ENCODE measurements around the gene GREB1L. TPM values are rescaled to one million over a fixed set of nuclear protein-coding genes. Genes with fewer than 3 reads are reported as not detected.

Gene GREB1L
- total and polyA plus RNA-seq, 2 donors (not counting 3 experiments of a cell fraction or from before 2014, with no cell fraction given), result 0.22 to 0.41 TPM

DNA sequence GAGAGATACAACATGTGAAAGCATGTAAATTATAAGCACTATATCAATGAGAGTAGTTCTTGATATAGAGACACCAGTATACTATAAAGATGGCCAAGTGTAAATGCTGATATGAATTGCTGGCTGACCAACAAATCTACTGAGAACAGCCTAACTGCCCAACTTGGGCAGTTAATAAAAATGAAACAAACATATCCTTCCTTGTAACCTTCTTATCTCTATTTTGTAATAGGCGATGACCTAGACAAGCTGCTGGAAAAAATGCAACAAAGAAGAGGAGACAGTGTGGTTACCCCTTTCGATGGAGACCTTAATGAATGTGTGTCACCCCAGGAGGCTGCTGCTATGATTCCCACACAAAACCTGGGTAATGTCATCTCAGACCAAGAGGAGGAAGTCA is 209.8 kb downstream of the GREB1L start:
- BruUV-seq (replicated peaks), result no TSS peak
- no peaks in the 10 kb centered on the region for H4K20me1 ChIP-seq (replicated peaks; ENCODE audit: control insufficient read depth, extremely low read depth, insufficient read depth, low read length)
- no peak for DNase-seq (ENCODE audit: low read depth, low spot score)
- no peak overlapping the region for H3K27ac ChIP-seq (ENCODE audit: insufficient read depth, low read depth, low read length)
- no peak for TF ChIP-seq EZH2 (IDR thresholded peaks at IDR 0.05; ENCODE audit: borderline replicate concordance, low read depth, low read length, severe bottlenecking)
- no peak for TF ChIP-seq MAX (IDR thresholded peaks at IDR 0.05; ENCODE audit: insufficient read depth, insufficient read length)
- no peak for TF ChIP-seq MYC (IDR thresholded peaks at IDR 0.05; ENCODE audit: low read depth, low read length)
- TF ChIP-seq FOS (IDR thresholded peaks at IDR 0.05; ENCODE audit: borderline replicate concordance, insufficient read depth, low read length), result no peak
- no peak for TF ChIP-seq POLR2A (IDR thresholded peaks at IDR 0.05; ENCODE audit: low read depth, low read length)
- TF ChIP-seq POLR2AphosphoS5 (IDR thresholded peaks at IDR 0.05; ENCODE audit: insufficient read depth, low read depth, low read length), result no peak
- TF ChIP-seq, protein P1, sequence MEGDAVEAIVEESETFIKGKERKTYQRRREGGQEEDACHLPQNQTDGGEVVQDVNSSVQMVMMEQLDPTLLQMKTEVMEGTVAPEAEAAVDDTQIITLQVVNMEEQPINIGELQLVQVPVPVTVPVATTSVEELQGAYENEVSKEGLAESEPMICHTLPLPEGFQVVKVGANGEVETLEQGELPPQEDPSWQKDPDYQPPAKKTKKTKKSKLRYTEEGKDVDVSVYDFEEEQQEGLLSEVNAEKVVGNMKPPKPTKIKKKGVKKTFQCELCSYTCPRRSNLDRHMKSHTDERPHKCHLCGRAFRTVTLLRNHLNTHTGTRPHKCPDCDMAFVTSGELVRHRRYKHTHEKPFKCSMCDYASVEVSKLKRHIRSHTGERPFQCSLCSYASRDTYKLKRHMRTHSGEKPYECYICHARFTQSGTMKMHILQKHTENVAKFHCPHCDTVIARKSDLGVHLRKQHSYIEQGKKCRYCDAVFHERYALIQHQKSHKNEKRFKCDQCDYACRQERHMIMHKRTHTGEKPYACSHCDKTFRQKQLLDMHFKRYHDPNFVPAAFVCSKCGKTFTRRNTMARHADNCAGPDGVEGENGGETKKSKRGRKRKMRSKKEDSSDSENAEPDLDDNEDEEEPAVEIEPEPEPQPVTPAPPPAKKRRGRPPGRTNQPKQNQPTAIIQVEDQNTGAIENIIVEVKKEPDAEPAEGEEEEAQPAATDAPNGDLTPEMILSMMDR (IDR thresholded peaks at IDR 0.05; ENCODE audit: extremely low read depth in 1 of 2, insufficient read depth in 1 of 2, low read depth in 1 of 2, low read length in 2 of 2), result no peak
- no peak for TF ChIP-seq JUN (IDR thresholded peaks at IDR 0.05; ENCODE audit: borderline replicate concordance, insufficient read depth, insufficient read length, low read depth)
- TF ChIP-seq GATA2 (IDR thresholded peaks at IDR 0.05; ENCODE audit: insufficient read depth, insufficient read length, low read depth, low read length), result no peak
- H3K36me3 ChIP-seq (ENCODE audit: control insufficient read depth in 2 of 2, extremely low read depth in 1 of 2, insufficient read depth in 2 of 2, low read length in 2 of 2), result no peaks in the 10 kb centered on the region
- no peak overlapping the region for H3K4me2 ChIP-seq (ENCODE audit: insufficient read depth, low read length)
- peaks cover 16% of the 10 kb centered on the region for H3K4me1 ChIP-seq (ENCODE audit: control insufficient read depth, extremely low read depth, insufficient read depth, low read length)
- POLR2A ChIA-PET, result no interaction called here
- H2AFZ ChIP-seq (ENCODE audit: low read depth, low read length), result no peak overlapping the region
- no peaks in the 10 kb centered on the region for H3K79me2 ChIP-seq (ENCODE audit: control insufficient read depth, insufficient read depth, low read length)
- FAIRE-seq, result no peak
- peaks cover 0 to 2% of the 10 kb centered on the region in 2 experiments for H3K27me3 ChIP-seq (ENCODE audit: control insufficient read depth in 2 of 2, insufficient read depth in 2 of 2, low read length in 2 of 2)
- no peaks in the 10 kb centered on the region for H3K9me1 ChIP-seq (replicated peaks; ENCODE audit: control insufficient read depth, extremely low read depth, insufficient read depth, low read length)
- CTCF ChIA-PET, result interaction anchor here (1.3 to 13.0 kb wide), 3 partner anchors 37 to 257 kb away, joined by 3 to 147 read pairs (median 3); no protein-coding TSS in a partner anchor
- intact Hi-C loops (cut with micrococcal nuclease) (no loop called here), dilution Hi-C loops (cut with MboI; ENCODE audit: extremely low pct_ligation_motif_present, low sequenced_read_pairs) (no loop called here)
- no peak overlapping the region for H3K9ac ChIP-seq (replicated peaks; ENCODE audit: extremely low read depth, insufficient read depth, low read length)
- no peak overlapping the region for H3K4me3 ChIP-seq (replicated peaks in 1 of 3; ENCODE audit: insufficient read depth in 1 of 3, low read depth in 1 of 3, low read length in 3 of 3)
- no peaks in the 10 kb centered on the region for H3K9me3 ChIP-seq (replicated peaks; ENCODE audit: control insufficient read depth, insufficient read depth, low read length)
